ENCODE measurements around the gene TMCC1. TPM values are rescaled to one million over a fixed set of nuclear protein-coding genes. Genes with fewer than 3 reads are reported as not detected.

Gene TMCC1
- total RNA-seq, 1 donor from 2014 or later: 24.3 TPM

Other genes with a start within 250 kb of the TMCC1 start
- gene TRH, start 81.0 kb upstream of the TMCC1 start, total RNA-seq: not detected in 2 replicates
- gene ALG1L2, start 188.1 kb upstream of the TMCC1 start, total RNA-seq: not detected in 2 replicates